Aorta (tissue), 5 donors: ENCODE results near the gene NFATC2. TPM values are rescaled to one million over a fixed set of nuclear protein-coding genes. Genes with fewer than 3 reads are reported as not detected.
A peak's percentile ranks its signal among the peaks of the same experiment; 100 is the strongest.
"Not testable (repeated sequence)": the region's sequence is repeated elsewhere in the genome, so short reads cannot be mapped to it uniquely, and the experiment has no call there.

Experiments
- ATAC-seq: fragments of 200-7000 bp; cut with Tn5 transposase; one replicate; pipeline ENCODE4 v1.9.1; 2022; ENCODE audit warnings: moderate library complexity; ENCODE audit not compliant: low FRiP score
- DNase-seq, 2 donors: peaks; one replicate each; pipeline ENCODE4 v3.0.0-alpha.2; 2020
- H3K27ac ChIP-seq, 2 donors: one replicate each; pipeline ENCODE4 v1.5.1; 2013; ENCODE audit warnings: low read length in 2 of 2, mild to moderate bottlenecking in 2 of 2, moderate library complexity in 2 of 2, control low read depth in 1 of 2, inconsistent platforms in 1 of 2, low read depth in 1 of 2
- H3K27me3 ChIP-seq, 2 donors: one replicate each; pipeline ENCODE4 v1.6.1; 2013; ENCODE audit warnings: control low read depth in 1 of 2, low read length in 1 of 2, mild to moderate bottlenecking in 1 of 2, moderate library complexity in 1 of 2; ENCODE audit not compliant: insufficient read depth in 2 of 2, control insufficient read depth in 1 of 2
- H3K36me3 ChIP-seq, 2 donors: one replicate each; pipeline ENCODE4 v1.6.1; 2013; ENCODE audit warnings: control low read depth in 1 of 2, low read length in 1 of 2, mild to moderate bottlenecking in 1 of 2; ENCODE audit not compliant: insufficient read depth in 2 of 2, control insufficient read depth in 1 of 2
- H3K4me1 ChIP-seq, 2 donors: one replicate each; pipeline ENCODE4 v1.6.1; 2013; ENCODE audit warnings: low read length in 2 of 2, control low read depth in 1 of 2, mild to moderate bottlenecking in 1 of 2, moderate library complexity in 1 of 2; ENCODE audit not compliant: insufficient read depth in 2 of 2, control insufficient read depth in 1 of 2
- H3K4me3 ChIP-seq, 2 donors: one replicate each; pipeline ENCODE4 v1.5.1; 2013; ENCODE audit warnings: low read length in 2 of 2, control low read depth in 1 of 2, mild to moderate bottlenecking in 1 of 2
- H3K9me3 ChIP-seq: one replicate; pipeline ENCODE4 v1.6.1; 2013; ENCODE audit warnings: mild to moderate bottlenecking, low read length; ENCODE audit not compliant: control insufficient read depth
- WGBS, 2 donors: extraction: QIAGEN DNeasy Blood & Tissue Kit; methylation state at CpG; one replicate each; pipeline ENCODE4 v1.1.7; 2013; 5-methylcytosine and 5-hydroxymethylcytosine counted together
- intact Hi-C, 2 donors: fragments of 100-400 bp; cut with DNase I; formaldehyde crosslinking; loops; one replicate each; pipeline versions ENCODE4 v1.14.2 to v1.15.0; 2022
- polyA plus RNA-seq, 2 donors: library from polyadenylated mRNA; stranded (reverse); fragments of 200-250 nt; gene quantifications; one replicate each; pipeline ENCODE4 v1.2.3, GENCODE V29; 2013
- total RNA-seq, 2 donors: library from RNA; stranded (reverse); fragmentation: NEBNext Ultra II Directional; extraction: Animal tissue kit (Norgen Biotek cat#: 25700); gene quantifications; one replicate each; pipeline ENCODE4 v1.2.1, GENCODE V29; 2021
- donor health status: healthy with polysubstance abuse.
- donor health status: Bipolar disorder and iron deficiency.
- donor health status: DM: no; HTN: no; CAD: no.
- donor health status: DM: no; HTN: no; CAD: no.
- donor health status: DM: yes; HTN: yes; CAD: no.

Gene NFATC2
- total and polyA plus RNA-seq, 4 donors: 1.7 to 13.0 (median 7.4) TPM

DNA sequence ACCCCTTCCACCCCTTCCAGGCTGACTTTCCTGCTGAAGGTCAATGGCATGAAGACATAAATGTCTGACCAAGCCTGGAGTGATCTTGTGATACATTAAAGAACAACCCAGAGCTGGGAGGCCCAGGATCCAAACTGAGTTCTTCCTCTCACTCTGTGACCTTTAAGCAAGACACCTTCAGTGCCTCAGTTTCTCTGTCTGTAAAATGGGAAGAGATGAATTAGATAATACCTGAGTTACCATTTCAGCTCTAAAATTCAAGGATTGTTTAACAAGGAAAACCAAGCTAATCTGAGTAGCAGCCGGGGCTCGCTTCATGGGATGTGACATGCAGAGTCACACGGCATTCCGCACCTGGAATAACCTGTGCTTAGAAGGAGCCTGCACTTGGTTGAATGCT, 7.0 kb upstream of the NFATC2 start:
- Histone ChIP-seq H3K4me3 (no peak overlapping the region), H3K27ac (no peak overlapping the region), H3K4me1 (no peaks in the 10 kb centered on the region), H3K36me3 (no peaks in the 10 kb centered on the region), H3K27me3 (no peaks in the 10 kb centered on the region), H3K9me3 (no peaks in the 10 kb centered on the region)
- ATAC-seq (no peak), DNase-seq (no peak)
- intact Hi-C loops: no loop called here
- 97 to 98% methylated on average over 4 of the region's 4 CpGs for WGBS, 2 donors

DNA sequence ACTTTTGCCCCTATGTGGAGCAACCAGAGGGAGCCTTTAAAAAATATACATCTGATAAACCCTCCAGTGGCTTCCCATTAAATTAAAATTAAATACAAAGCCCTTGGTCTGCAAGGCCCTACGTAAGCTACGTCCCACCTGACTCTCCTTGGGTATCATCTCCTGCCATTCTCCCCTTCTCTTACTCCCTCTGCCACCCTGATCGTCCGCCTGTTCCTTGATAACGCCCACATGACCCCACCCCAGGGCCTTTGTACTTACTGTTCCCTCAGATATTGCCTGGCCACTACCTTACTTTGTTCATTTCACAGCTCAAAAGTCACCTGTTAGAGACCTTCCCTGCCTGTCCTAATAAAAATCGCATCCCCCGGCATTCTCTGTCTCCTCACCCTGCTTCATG, 5.4 kb upstream of the NFATC2 start:
- intact Hi-C loops: no loop called here
- Histone ChIP-seq H3K4me3 (no peak overlapping the region), H3K27ac (no peak overlapping the region), H3K36me3 (no peaks in the 10 kb centered on the region), H3K9me3 (no peaks in the 10 kb centered on the region), H3K27me3 (no peaks in the 10 kb centered on the region), H3K4me1 (no peaks in the 10 kb centered on the region)
- no peak for DNase-seq
- no peak for ATAC-seq
- WGBS, 2 donors: 97 to 98% methylated on average over 7 of the region's 7 CpGs

DNA sequence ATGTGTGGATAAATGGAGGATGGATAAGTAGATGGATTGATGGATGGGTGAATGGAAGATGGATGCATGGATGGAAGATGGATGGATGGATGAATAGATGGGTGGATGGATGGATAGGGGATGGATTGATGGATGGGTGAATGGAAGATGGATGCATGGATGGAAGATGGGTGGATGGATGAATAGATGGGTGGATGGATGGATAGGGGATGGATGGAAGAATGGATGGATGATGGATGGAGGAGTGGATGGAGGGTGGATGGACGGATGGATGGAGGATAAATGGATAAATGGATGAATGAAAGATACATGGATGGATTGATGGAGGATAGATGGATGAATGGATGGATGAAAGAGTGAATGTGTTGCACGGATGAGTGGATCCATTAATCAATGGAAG, 3.0 kb upstream of the NFATC2 start:
- no peak overlapping the region for H3K4me3 ChIP-seq
- H3K4me1 ChIP-seq: no peaks in the 10 kb centered on the region
- H3K27me3 ChIP-seq: no peaks in the 10 kb centered on the region
- no peaks in the 10 kb centered on the region for H3K9me3 ChIP-seq
- no peaks in the 10 kb centered on the region for H3K36me3 ChIP-seq
- WGBS, 2 donors: 90 to 93% methylated on average over 2 of the region's 2 CpGs
- H3K27ac ChIP-seq: no peak overlapping the region
- intact Hi-C loops: no loop called here
- no peak for DNase-seq
- no peak for ATAC-seq

DNA sequence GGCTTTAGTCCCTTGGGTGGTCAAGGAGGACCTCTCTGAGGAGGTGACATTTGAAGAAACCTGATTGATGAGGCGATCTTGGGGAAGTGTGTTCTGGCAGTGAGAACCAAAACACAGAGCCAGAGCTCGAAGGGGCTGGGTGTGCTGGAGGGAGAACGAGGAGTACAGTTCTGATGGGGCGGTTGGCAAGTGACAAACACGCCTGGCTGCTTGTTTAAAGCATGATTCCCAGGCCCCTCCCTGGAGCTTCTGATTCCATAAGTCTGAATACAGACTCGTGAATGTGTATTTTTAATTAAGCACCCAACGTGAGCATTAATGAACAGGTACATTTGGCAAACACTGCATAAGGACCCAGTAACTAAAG, 886 bp upstream of the NFATC2 start:
- intact Hi-C loops: no loop called here
- no peaks in the 10 kb centered on the region for H3K36me3 ChIP-seq
- H3K27me3 ChIP-seq: no peaks in the 10 kb centered on the region
- no peak for ATAC-seq
- 26 to 56% methylated on average over 7 of the region's 7 CpGs for WGBS, 2 donors
- no peaks in the 10 kb centered on the region for H3K9me3 ChIP-seq
- no peak overlapping the region for H3K4me3 ChIP-seq
- no peak overlapping the region for H3K27ac ChIP-seq
- no peaks in the 10 kb centered on the region for H3K4me1 ChIP-seq
- no peak for DNase-seq

DNA sequence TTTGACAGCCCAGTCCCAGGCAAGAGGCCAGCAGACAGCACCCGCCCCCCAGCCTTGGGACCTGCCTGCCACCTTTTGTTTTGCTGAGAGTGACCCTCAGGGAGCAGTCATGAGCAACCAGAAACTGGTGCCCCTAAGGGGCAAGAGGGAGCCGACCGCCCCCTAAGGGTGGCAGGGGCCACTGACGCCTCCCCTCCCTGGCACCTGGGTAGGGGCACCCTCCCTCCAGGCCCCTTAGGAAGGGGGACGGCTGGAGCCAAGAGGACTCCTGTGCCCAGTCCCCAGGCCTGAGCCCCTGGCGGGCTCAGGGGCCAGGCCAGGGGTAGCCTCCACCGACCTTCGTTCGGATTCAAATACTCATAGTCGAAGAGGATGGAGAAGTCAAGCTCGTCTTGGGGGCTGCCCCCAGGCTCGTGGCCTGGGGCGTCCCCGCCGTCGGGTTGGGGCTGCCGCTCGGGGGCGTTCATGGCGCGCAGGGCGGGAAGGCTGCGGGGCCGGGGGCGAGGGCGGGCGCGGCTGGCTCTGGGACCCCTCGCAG, 417 bp downstream of the NFATC2 start:
- H3K27ac ChIP-seq: peak overlapping the region in 1 of 2 donors; percentile 82
- DNase-seq: no peak
- intact Hi-C loops: no loop called here

DNA sequence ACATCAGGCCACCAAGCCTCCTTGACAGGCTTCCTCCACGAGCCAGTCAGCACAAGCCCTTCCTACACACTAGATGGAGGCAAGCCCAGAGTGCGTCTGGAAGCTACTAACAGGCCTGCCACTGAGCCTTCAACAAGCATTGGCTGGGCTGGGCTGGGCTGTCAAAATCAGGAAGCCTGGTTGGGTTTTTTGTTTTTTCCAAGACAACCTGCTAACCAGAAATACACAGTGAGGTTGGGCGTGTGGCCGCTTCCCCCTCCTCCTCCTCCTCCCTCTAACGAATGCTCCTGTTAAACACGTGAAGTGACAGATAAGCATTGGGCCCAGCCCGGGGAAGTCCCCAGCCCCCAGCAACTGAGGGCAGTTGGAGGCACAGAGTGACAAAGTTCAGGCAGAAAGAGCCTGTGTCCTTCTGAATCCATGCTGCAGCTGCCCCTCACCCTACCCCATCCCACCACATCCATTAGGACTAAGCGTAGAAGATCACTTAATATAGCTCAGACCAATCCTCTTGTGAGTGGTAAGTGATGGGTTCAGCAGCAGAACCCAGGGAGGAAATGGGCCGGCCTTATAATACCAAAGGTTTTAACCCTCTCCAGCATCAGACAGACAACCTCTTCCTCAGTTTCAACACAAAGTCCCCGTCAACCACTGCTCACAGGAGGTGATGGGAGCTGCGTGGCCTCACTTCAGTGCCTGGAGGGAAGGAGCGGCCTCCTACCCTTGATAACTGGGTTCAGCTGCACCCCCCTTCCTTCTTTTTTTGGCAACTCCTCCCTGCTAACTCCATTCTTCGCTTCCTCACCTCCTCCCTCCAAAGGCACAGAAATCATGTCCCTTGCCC, 1.1 kb downstream of the NFATC2 start:
- DNase-seq (peak; percentile 85 to 92), ATAC-seq (peak; percentile 85)
- intact Hi-C loops: no loop called here
- Histone ChIP-seq H3K4me1 (no peaks in the 10 kb centered on the region), H3K36me3 (no peaks in the 10 kb centered on the region), H3K27me3 (no peaks in the 10 kb centered on the region), H3K9me3 (no peaks in the 10 kb centered on the region), H3K27ac (peak overlapping the region in 1 of 2 donors; percentile 82), H3K4me3 (no peak overlapping the region)
- WGBS, 2 donors: 24 to 32% methylated on average over 13 of the region's 13 CpGs

More for the DNA sequence above, 417 bp downstream of the NFATC2 start:
- Histone ChIP-seq H3K4me3 (peak overlapping the region; percentile 0 to 15), H3K27me3 (no peaks in the 10 kb centered on the region), H3K36me3 (no peaks in the 10 kb centered on the region), H3K9me3 (no peaks in the 10 kb centered on the region), H3K4me1 (no peaks in the 10 kb centered on the region)
- peak; percentile 37 for ATAC-seq
- 23 to 26% methylated on average over 28 to 29 of the region's 29 CpGs for WGBS, 2 donors

DNA sequence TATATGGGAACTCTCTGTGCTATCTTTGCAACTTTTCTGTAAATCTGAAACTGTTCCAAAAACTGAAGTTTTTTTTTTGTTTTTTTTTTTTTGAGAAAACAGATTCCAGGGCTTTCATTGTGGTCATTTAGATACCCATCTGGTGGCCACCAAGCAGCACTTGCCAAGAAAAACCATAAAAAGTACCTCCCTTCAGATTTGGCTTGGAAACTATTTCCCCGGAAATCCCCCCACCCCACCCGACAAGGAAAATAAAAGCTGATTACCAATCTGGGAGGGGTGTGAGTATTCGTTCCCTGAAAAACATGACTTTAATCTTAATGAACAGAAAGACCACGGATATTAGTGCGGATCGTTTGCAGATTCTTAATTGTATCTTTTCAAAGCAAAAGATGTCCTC, 1.9 kb downstream of the NFATC2 start:
- Histone ChIP-seq H3K36me3 (no peaks in the 10 kb centered on the region), H3K4me1 (no peaks in the 10 kb centered on the region), H3K4me3 (no peak overlapping the region), H3K27me3 (no peaks in the 10 kb centered on the region), H3K27ac (no peak overlapping the region), H3K9me3 (no peaks in the 10 kb centered on the region)
- 54 to 64% methylated on average over 6 of the region's 6 CpGs for WGBS, 2 donors
- DNase-seq (no peak), ATAC-seq (no peak)
- intact Hi-C loops: no loop called here

DNA sequence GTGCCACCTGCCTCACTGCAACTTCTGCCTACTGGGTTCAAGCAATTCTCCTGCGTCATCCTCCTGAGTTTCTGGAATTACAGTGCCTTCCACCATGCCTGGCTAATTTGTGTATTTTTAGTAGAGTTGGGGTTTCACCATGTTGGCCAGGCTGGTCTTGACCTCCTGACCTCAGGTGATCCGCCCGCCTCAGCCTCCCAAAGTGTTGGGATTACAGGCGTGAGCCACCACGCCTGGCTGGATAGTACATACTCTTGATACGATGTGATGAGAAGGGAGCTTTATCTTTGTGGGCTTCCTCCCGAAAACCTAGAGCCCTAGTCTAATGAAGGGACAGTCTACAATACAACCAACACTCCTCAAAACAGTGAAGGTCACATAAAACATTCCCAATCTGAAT, 2.4 kb downstream of the NFATC2 start:
- H3K27me3 ChIP-seq, H3K4me1 ChIP-seq, H3K27ac ChIP-seq, H3K4me3 ChIP-seq, ATAC-seq, H3K36me3 ChIP-seq, DNase-seq, intact Hi-C loops, H3K9me3 ChIP-seq: not testable (repeated sequence)
- 87 to 91% methylated on average over 7 of the region's 7 CpGs for WGBS, 2 donors
